K562 (cell line): ENCODE results near the gene CCDC3.

Experiments used
- FOXK2 ChIP-seq, 2 experiments: fragments of 450-650 bp; IDR thresholded peaks in 1 of 2; conservative IDR thresholded peaks in 1 of 2; 2 replicates each; pipeline ENCODE4 v1.6.1; 2016; ENCODE audit warnings: low read depth in 2 of 2, mild to moderate bottlenecking in 1 of 2
- KAT2B ChIP-seq: IDR thresholded peaks from one replicate; pipeline ENCODE4 v1.6.1; 2012; ENCODE audit warnings: low read depth, mild to moderate bottlenecking, control low read depth, inconsistent platforms, low read length, moderate library complexity
- RCOR1 ChIP-seq, 2 experiments: IDR thresholded peaks; 2 replicates each; pipeline ENCODE4 v1.6.1; 2012; ENCODE audit warnings: low read depth in 2 of 2, low read length in 2 of 2, borderline replicate concordance in 1 of 2, improper control_type of control experiment in 1 of 2
- SLC30A9 ChIP-seq: fragments of 250-450 bp; sonication (Bioruptor Pico); IDR thresholded peaks from 2 replicates; pipeline ENCODE4 v1.8.0; 2022; ENCODE audit warnings: mild to moderate bottlenecking, moderate library complexity

GRCh38 chr10:12854988-12855387 is 146.5 kb downstream of the CCDC3 start:
- TF ChIP-seq FOXK2 (conservative IDR thresholded peaks at IDR 0.05 in 1 of 2, IDR thresholded peaks at IDR 0.05 in 1 of 2; ENCODE audit: low read depth in 2 of 2), result no peak
- no peak for TF ChIP-seq KAT2B
- TF ChIP-seq RCOR1 (IDR thresholded peaks at IDR 0.05; ENCODE audit: borderline replicate concordance in 1 of 2, low read depth in 2 of 2, low read length in 2 of 2), result no peak
- TF ChIP-seq SLC30A9 (CRISPR knock-in tag), result no peak
